IMR-90 (cell line): Measurements from ENCODE around the gene PNCK. TPM values are rescaled to one million over a fixed set of nuclear protein-coding genes. Genes with fewer than 3 reads are reported as not detected.
A peak's percentile ranks its signal among the peaks of the same experiment; 100 is the strongest.

Source experiments
- ATAC-seq: fragments of 200-7000 bp; cut with Tn5 transposase; 2 replicates; pipeline ENCODE4 v1.9.1; 2020; ENCODE audit warnings: low read depth, mild to moderate bottlenecking, moderate library complexity
- BruUV-seq: library from RNA; stranded (reverse); fragments of 400-500 nt; replicated peaks from 2 replicates; lab custom pipeline; 2021; lab: Mats Ljungman, UMichigan
- CTCF ChIA-PET: fragments of 300-600 bp; formaldehyde crosslinking; extraction: SDS; loops from one replicate; lab custom pipeline; 2021; ENCODE audit warnings: antibody characterized with exemption; lab: Yijun Ruan, JAX
- POLR2A ChIA-PET: fragments of 300-600 bp; sonication (Branson Sonifier 250); formaldehyde crosslinking; loops from one replicate; lab custom pipeline; 2022; ENCODE audit warnings: antibody characterized with exemption; ENCODE audit not compliant: unreplicated experiment; lab: Charles Lee
- DNase-seq: peaks from one replicate; pipeline ENCODE4 v3.0.0; 2013
- H2AFZ ChIP-seq: replicated peaks from 2 replicates; pipeline ENCODE3; 2013; ENCODE audit warnings: low read length, mild to moderate bottlenecking; ENCODE audit not compliant: poor library complexity
- H2AK5ac ChIP-seq: 2 replicates; pipeline ENCODE4 v1.6.1; 2013; ENCODE audit warnings: low read depth, low read length, inconsistent platforms
- H2AK9ac ChIP-seq: replicated peaks from 2 replicates; pipeline ENCODE3; 2013; ENCODE audit warnings: mild to moderate bottlenecking, low read depth, low read length, moderate library complexity; ENCODE audit not compliant: poor library complexity
- H2BK120ac ChIP-seq: 2 replicates; pipeline ENCODE4 v1.6.1; 2013; ENCODE audit warnings: low read depth, low read length, inconsistent platforms
- H2BK15ac ChIP-seq: 3 replicates; pipeline ENCODE4 v1.6.1; 2013; ENCODE audit warnings: low read depth, low read length, inconsistent platforms
- H2BK20ac ChIP-seq: 2 replicates; pipeline ENCODE4 v1.6.1; 2013; ENCODE audit warnings: low read depth, mild to moderate bottlenecking, inconsistent platforms, low read length, moderate library complexity
- H2BK5ac ChIP-seq: 2 replicates; pipeline ENCODE4 v1.6.1; 2013; ENCODE audit warnings: mild to moderate bottlenecking, low read depth, low read length, inconsistent platforms; ENCODE audit not compliant: poor library complexity, severe bottlenecking
- H3K14ac ChIP-seq: replicated peaks from 2 replicates; pipeline ENCODE4 v1.6.1; 2013; ENCODE audit warnings: low read depth, low read length, inconsistent platforms
- H3K18ac ChIP-seq: 2 replicates; pipeline ENCODE4 v1.6.1; 2013; ENCODE audit warnings: low read depth, low read length, control low read depth
- H3K23ac ChIP-seq: 2 replicates; pipeline ENCODE4 v1.6.1; 2013; ENCODE audit warnings: low read depth, low read length, inconsistent platforms
- H3K27ac ChIP-seq: 2 replicates; pipeline ENCODE4 v1.5.1; 2013; ENCODE audit warnings: mild to moderate bottlenecking, control low read depth, low read length; ENCODE audit not compliant: insufficient read depth
- H3K27me3 ChIP-seq: 2 replicates; pipeline ENCODE4 v1.6.1; 2013; ENCODE audit warnings: low read length; ENCODE audit not compliant: control insufficient read depth, insufficient read depth
- H3K36me3 ChIP-seq: 2 replicates; pipeline ENCODE4 v1.6.1; 2013; ENCODE audit warnings: low read length, mixed read lengths; ENCODE audit not compliant: control insufficient read depth, insufficient read depth
- H3K4ac ChIP-seq: 2 replicates; pipeline ENCODE4 v1.6.1; 2013; ENCODE audit warnings: low read depth, low read length, inconsistent platforms
- H3K4me1 ChIP-seq: 2 replicates; pipeline ENCODE4 v1.6.1; 2013; ENCODE audit warnings: low read length, mixed read lengths; ENCODE audit not compliant: control insufficient read depth, insufficient read depth
- H3K4me2 ChIP-seq: 2 replicates; pipeline ENCODE4 v1.6.1; 2013; ENCODE audit warnings: low read depth, mild to moderate bottlenecking, control low read depth, low read length, moderate library complexity
- H3K4me3 ChIP-seq: 2 replicates; pipeline ENCODE4 v1.5.1; 2013; ENCODE audit warnings: low read depth, mild to moderate bottlenecking, control low read depth, low read length, moderate library complexity; ENCODE audit not compliant: insufficient read depth
- H3K56ac ChIP-seq: 2 replicates; pipeline ENCODE4 v1.6.1; 2013; ENCODE audit warnings: low read length, inconsistent platforms; ENCODE audit not compliant: insufficient read depth; ENCODE audit errors: extremely low read depth
- H3K79me1 ChIP-seq, 2 experiments: 2 replicates each; pipeline ENCODE4 v1.6.1; 2013; ENCODE audit warnings: low read length in 2 of 2, inconsistent platforms in 1 of 2, low read depth in 1 of 2
- H3K9ac ChIP-seq: 2 replicates; pipeline ENCODE4 v1.6.1; 2013; ENCODE audit warnings: low read depth, low read length, control low read depth
- H3K9me1 ChIP-seq: 2 replicates; pipeline ENCODE4 v1.6.1; 2013; ENCODE audit warnings: low read length, inconsistent platforms; ENCODE audit not compliant: insufficient read depth
- H3K9me3 ChIP-seq: 2 replicates; pipeline ENCODE4 v1.6.1; 2013; ENCODE audit warnings: low read length; ENCODE audit not compliant: control insufficient read depth, insufficient read depth
- H4K20me1 ChIP-seq: 2 replicates; pipeline ENCODE4 v1.6.1; 2013; ENCODE audit warnings: low read length, inconsistent platforms; ENCODE audit not compliant: insufficient read depth
- H4K5ac ChIP-seq: 2 replicates; pipeline ENCODE4 v1.6.1; 2013; ENCODE audit warnings: mild to moderate bottlenecking, low read depth, low read length, control low read depth
- H4K8ac ChIP-seq, 2 experiments: 2 replicates each; pipeline ENCODE4 v1.6.1; 2013; ENCODE audit warnings: low read depth in 2 of 2, low read length in 2 of 2, control low read depth in 1 of 2, inconsistent platforms in 1 of 2
- H4K91ac ChIP-seq: 2 replicates; pipeline ENCODE4 v1.6.1; 2013; ENCODE audit warnings: low read depth, low read length, inconsistent platforms; ENCODE audit not compliant: insufficient read depth
- CHD1 ChIP-seq: IDR thresholded peaks from 2 replicates; pipeline ENCODE4 v1.6.1; 2012; ENCODE audit warnings: low read depth, low read length, improper control_type of control experiment
- CTCF ChIP-seq: conservative IDR thresholded peaks from 2 replicates; pipeline ENCODE4 v1.5.1; 2012; ENCODE audit warnings: mild to moderate bottlenecking, low read depth, low read length, improper control_type of control experiment
- ELK1 ChIP-seq: fragments of 150-350 bp; IDR thresholded peaks from 2 replicates; pipeline ENCODE4 v1.6.1; 2016; ENCODE audit warnings: low read depth, mild to moderate bottlenecking, low read length, moderate library complexity, borderline replicate concordance
- RAD21 ChIP-seq: IDR thresholded peaks from 2 replicates; pipeline ENCODE4 v1.6.1; 2012; ENCODE audit warnings: low read length, improper control_type of control experiment
- SMC3 ChIP-seq: fragments of 150-350 bp; IDR thresholded peaks from 2 replicates; pipeline ENCODE4 v1.6.1; 2016; ENCODE audit warnings: low read depth, mild to moderate bottlenecking, antibody characterized with exemption, low read length, moderate library complexity
- WGBS, 2 experiments: methylation state at CpG; one replicate each; pipeline versions ENCODE4 v1.1.5 to v1.1.7; 2013; ENCODE audit warnings: missing lambda C conversion rate in 2 of 2; ENCODE audit not compliant: insufficient read length in 1 of 2; ENCODE audit errors: extremely low coverage in 2 of 2; 5-methylcytosine and 5-hydroxymethylcytosine counted together
- dilution Hi-C: fragments of 300-500 bp; cut with HindIII; formaldehyde crosslinking; loops from one replicate; pipeline ENCODE4 v1.14.3; 2018; ENCODE audit warnings: low sequenced_read_pairs; ENCODE audit not compliant: unreplicated experiment
- in situ Hi-C: fragments of 300-500 bp; cut with MboI; formaldehyde crosslinking; loops from 3 replicates; pipeline ENCODE4 v1.14.3; 2019; ENCODE audit warnings: low sequenced_read_pairs, inconsistent platforms, mixed read lengths
- intact Hi-C: fragments of 100-400 bp; cut with micrococcal nuclease; formaldehyde crosslinking; loops from 2 replicates; pipeline ENCODE4 v1.10.0; 2022
- polyA plus RNA-seq, 3 experiments: library from polyadenylated mRNA; depleted of rRNA; stranded (reverse); fragments of >200 nt; gene quantifications; 2 replicates each; pipeline ENCODE4 v1.2.3, GENCODE V29; 2012; ENCODE audit warnings: low replicate concordance in 1 of 3
- total RNA-seq: library from RNA; depleted of rRNA; stranded (reverse); fragments of >200 nt; gene quantifications from 2 replicates; pipeline ENCODE4 v1.2.3, GENCODE V29; 2012

PNCK gene
- total and polyA plus RNA-seq, 2 of the 4 experiments (the other 2 are of a cell fraction) = 0.18 to 0.22 TPM

GRCh38 chrX:153669174-153669890 lies 4.3 kb downstream of the PNCK start:
- Histone ChIP-seq H3K27ac (no peak overlapping the region), H3K56ac (no peak overlapping the region), H4K8ac (no peak overlapping the region), H2AFZ (peak overlapping the region; percentile 72), H3K4ac (no peak overlapping the region), H3K4me1 (no peaks in the 10 kb centered on the region), H4K5ac (no peak overlapping the region), H2BK15ac (no peak overlapping the region), H2BK5ac (no peak overlapping the region), H3K23ac (no peak overlapping the region), H3K36me3 (no peaks in the 10 kb centered on the region), H3K18ac (no peak overlapping the region), H3K9ac (no peak overlapping the region), H4K20me1 (no peaks in the 10 kb centered on the region; the same call in 1 of the 2 replicates), H3K4me2 (no peak overlapping the region), H3K9me1 (no peaks in the 10 kb centered on the region; the same call in 1 of the 2 replicates), H2AK5ac (no peak overlapping the region), H2AK9ac (no peak overlapping the region), H3K4me3 (no peak overlapping the region), H2BK120ac (no peak overlapping the region), H3K14ac (no peak overlapping the region), H3K79me1 (no peaks in the 10 kb centered on the region), H4K91ac (no peak overlapping the region), H3K27me3 (peaks cover 28% of the 10 kb centered on the region), H3K9me3 (peaks cover 6% of the 10 kb centered on the region), H2BK20ac (no peak overlapping the region)
- in situ Hi-C loops = loop anchor here (5.0 to 25.0 kb wide), 2 partner anchors 112 to 707 kb away; no protein-coding TSS in a partner anchor
- BruUV-seq = no TSS peak
- ChIA-PET POLR2A (no interaction called here), CTCF (interaction anchor here (1.1 kb wide), 1 partner anchor 130 kb away, joined by 3 read pairs; no protein-coding TSS in a partner anchor)
- ATAC-seq (peak; percentile 63), DNase-seq (no peak)
- TF ChIP-seq CTCF = peak; percentile 52
- TF ChIP-seq CHD1 = no peak
- TF ChIP-seq RAD21 = 0 out of 2 replicates have a peak, but pooled peaks have one; percentile 16
- no peak for TF ChIP-seq ELK1
- TF ChIP-seq SMC3 = peak; percentile 22; the same call in 1 of the 2 replicates
- dilution Hi-C loops = no loop called here
- intact Hi-C loops = loop anchor here (5.0 kb wide), 2 partner anchors 637 to 727 kb away; no protein-coding TSS in a partner anchor
- WGBS, 2 experiments = 24% methylated on average over 2 of the region's 17 CpGs; no CpG with 5 or more reads in 1 of the 2 experiments
